CD4-positive, alpha-beta T cell treated with Interferon gamma for 1 hour (primary cell): ENCODE measurements around the gene TRAPPC8.
"Not testable (repeated sequence)": the region's sequence is repeated elsewhere in the genome, so short reads cannot be mapped to it uniquely, and the experiment has no call there.

Experiments
- DNase-seq: peaks from one replicate; pipeline ENCODE4 v3.0.0-alpha.2; 2020

The TRAPPC8 gene

DNA sequence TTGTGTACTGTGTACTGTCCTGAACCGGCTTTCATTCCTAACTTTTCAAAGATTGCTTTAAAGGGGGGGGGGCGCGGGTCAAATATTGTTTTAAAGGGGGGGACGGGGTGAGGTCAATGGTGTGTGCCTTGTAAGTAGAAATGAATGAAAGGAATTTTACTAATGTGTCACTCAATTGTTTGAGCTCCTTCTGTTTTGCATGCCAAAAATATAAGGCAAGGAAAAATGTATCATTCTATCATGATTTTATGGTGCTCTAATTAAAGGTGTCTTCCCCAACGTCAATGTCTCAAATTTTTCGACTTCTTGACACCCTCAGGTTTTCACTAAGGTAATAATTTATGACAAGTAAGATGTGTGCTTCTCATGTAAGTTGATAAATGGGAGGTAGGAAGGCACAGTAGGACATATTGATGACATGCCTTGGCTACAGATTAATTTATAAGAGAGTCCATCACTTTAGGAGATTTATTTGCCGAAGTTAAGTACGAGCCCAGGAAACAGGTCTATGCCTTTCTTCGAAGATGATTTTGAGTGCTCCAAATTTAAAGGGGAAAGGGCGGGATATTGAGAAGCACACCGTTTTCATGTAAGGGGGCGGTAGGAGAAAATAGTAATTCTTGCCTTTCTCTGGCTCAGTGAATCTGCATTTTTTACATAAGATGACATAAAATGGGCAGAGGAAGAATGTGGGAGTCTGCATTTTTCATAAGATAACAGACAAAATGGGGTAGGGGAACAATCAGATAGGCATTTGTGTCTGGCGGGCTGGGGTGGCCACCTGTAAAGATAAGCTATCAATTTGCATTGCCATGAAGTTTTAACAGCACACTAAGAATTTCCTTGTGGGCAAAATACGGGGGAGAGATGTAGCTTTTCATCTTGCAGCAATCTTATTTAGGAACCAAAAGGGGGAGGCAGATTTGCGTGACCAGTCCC is 1.2 kb upstream of the TRAPPC8 start:
- DNase-seq = no peak

DNA sequence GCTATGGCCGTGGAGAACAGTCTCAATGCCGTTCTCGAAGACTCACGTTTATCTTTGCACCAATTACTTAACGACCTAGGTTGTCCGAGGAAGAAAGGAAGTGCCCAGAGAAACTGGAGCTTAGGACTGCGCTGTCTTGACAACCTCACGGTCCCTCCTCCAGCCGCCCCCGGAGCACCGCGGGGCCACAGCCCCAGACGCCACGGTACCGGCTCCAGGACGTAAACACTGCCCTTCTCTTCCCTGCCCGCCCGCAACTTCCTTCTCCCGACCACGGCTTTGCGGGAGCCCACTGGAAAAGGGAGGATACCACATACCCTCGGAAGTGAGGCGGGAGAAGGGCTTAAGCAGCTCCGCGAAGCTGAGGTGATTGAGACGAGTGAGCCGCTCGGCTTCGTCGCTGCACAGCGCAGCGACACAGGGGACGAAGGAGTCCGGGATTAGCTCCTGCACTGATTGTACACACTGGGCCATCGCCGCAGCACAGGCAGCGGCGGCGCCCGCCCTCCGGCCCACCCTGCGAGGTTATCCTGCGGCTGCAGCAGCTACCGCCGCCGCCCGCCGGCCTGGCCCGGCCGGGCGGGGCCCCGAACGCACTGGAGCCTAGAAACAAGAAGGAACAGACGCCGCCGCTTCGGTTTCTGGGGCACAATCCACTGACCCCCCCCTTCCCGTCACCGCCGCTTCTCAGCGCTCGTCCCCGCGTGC is 483 bp downstream of the TRAPPC8 start:
- DNase-seq = no peak

DNA sequence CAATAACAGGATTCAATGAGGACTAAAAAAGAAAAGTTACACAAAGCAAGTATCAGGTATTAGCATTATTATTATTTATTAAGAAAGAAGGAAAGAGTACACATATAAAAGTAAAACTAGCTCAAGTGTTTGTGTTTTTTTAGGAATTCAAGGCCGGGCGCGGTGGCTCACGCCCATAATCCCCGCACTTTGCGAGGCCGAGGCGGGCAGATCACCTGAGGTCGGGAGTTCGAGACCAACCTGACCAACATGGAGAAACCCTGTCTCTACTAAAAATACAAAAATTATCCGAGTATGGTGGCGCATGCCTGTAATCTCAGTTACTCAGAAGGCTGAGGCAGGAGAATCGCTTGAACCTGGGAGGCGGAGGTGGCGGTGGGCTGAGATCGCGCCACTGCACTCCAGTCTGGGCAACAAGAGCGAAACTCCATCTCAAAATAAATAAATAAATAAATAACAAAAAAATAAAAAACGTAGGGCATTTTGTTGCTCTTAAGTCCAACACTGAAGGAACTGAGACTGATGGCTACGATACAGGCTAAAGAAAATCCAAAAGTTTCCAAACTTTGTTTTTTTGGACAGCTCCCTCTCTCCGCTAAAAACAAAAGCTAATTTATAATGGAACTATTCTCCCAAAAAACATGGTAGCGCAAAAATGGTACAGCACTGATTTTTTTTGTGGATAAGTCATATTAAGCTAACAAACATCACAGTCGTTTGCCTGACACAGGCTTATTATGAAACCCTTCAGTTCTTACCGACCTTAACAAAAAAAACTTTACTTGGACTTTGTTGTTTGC is 1.7 kb downstream of the TRAPPC8 start:
- DNase-seq = no peak

DNA sequence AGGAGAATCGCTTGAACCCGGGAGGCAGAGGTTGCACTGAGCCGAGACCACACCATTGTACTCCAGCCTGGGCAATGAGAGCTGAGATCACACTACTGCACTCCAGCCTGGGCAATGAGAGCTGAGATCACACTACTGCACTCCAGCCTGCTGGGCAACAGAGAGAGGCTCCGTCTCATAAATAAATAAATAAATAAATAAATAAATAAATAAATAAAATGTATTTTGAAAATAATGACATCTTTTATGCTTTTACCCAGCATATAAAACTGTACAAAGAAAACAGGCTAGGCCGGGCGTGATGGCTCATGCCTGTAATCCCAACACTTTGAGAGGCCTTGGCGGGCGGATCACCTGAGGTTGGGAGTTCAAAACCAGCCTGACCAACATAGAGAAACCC is 8.2 kb downstream of the TRAPPC8 start:
- not testable (repeated sequence) for DNase-seq

DNA sequence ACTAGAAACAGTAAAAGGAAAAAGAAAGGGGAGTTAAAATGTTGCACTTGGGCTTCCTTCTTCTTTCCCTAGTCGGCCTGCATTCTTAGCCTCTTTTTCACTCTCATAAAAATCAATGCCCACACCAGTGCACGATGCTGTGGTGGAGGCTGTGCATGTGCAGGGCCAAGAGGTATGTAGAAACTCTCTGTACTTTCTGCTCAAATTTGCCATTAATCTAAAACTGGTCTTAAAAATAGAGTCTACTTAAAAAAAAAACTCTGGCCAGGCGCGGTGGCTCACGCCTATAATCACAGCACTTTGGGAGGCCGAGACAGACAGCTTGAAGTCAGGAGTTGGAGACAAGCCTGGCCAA is 11.1 kb downstream of the TRAPPC8 start:
- no peak for DNase-seq

DNA sequence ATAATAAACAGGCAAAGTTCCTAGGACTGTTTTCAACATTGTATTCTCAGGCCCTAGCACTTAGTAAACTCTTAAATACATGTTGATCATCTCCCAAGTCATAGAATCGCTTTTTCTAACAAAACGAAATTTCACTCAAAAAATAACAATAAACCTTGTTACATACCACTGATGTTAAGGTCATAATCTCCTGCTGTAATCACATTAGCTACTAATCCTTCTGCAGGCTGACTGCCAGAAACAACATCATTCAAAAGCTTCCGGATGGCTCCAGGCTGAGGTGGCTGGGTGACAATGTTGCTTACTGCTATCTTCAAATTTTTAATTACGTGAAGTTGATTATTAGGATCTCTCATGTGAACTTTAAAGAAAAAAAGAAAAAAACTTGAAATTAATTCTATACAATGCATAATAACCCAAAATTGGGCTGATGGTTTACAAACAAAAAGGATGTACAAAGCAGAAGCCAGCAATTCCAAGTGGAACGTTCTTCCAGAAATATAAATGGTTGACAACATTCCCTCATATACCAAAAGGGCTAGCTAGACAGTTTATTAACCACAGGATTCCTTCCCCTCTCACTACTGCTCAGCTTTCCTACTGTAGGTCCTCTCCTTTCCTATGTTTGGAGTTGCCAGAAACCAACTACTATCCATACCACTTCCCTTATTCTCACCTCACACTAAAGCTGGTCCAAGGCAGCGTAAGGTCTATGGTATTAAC is 11.6 kb downstream of the TRAPPC8 start:
- no peak for DNase-seq

DNA sequence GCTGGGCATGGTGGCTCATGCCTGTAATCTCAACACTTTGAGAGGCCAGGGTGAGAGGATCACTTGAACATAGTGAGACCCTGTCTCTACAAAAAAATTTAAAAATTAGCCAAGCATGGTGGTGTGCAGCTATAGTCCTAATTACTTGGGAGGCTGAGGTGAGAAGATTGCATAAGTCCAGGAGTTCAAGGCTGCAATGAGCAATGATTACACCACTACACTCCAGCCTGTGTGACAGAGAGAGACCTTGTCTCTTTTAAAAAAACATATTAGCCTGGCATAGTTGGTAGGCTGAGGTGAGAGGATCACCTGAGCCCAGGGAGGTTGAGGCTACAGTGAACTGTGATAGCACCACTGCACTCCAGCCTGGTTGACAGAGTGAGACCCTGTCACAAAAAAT is 13.7 kb downstream of the TRAPPC8 start:
- no peak for DNase-seq

DNA sequence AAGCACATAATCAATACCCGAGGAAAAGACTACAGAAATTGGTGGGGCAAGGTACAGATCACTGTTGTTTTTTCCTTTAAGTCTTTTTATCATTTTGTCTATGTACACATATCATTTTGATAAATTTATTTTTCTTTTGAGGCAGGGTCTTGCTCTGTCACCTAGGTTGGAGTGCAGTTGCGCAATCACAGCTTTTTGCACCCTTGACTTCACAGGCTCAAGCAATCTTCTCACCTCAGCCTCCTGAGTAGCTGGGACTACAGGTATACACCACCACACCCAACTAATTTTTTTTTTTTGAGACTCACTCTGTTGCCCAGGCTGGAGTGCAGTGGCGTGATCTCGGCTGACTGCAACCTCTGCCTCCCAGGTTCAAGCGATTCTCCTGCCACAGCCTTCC is 15.9 kb downstream of the TRAPPC8 start:
- DNase-seq = not testable (repeated sequence)

DNA sequence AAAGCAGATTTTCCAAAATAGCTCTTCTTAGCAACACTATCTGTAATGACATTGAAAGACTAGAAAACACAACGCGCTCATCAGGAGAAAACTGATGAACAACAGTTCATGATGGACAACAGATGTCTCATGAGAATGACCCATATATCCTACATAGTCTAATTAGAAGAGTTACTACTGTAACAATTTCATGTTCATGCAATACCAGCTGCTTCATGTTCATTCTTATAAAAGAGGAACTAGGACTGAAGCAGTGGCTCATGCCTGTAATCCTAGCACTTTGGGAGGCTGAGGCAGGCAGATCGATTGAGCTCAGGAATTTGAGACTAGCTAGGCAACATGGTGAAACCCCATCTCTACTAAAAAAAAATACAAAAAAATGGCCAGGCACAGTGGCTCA is 22.7 kb downstream of the TRAPPC8 start:
- no peak for DNase-seq

DNA sequence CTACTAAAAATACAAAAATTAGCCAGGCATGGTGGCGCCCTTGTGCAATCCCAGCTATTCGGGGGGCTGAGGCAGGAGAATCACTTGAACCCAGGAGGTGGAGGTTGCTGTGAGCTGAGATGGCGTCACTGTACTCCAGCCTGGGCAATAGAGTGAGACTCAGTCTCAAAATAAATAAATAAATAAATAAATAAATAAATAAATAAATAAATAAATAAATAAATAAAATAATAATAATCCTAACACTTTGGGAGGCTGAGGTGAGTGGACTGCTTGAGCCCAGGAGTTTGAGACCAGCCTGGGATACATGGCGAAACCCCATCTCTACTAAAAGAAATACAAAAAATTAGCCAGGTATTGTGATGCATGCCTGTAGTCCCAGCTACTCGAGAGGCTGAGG is 23.6 kb downstream of the TRAPPC8 start:
- not testable (repeated sequence) for DNase-seq

DNA sequence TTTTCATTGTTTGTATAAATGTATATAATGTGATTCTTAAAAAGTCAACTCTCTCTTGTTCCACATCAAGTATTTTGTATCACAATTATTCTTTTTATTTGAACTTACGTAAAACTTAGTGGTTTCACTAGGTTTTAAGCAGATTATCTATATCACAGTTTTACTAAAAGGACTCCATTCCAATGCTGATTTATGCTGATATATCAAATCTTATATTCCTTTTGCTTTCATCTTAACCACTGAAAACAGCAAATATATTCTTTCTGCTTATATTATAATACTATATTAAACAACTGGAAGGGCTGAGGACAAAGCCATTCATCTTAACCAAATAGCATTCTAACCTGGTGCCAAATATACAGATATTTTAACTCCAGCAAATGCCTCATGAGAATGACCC is 24.2 kb downstream of the TRAPPC8 start:
- no peak for DNase-seq

DNA sequence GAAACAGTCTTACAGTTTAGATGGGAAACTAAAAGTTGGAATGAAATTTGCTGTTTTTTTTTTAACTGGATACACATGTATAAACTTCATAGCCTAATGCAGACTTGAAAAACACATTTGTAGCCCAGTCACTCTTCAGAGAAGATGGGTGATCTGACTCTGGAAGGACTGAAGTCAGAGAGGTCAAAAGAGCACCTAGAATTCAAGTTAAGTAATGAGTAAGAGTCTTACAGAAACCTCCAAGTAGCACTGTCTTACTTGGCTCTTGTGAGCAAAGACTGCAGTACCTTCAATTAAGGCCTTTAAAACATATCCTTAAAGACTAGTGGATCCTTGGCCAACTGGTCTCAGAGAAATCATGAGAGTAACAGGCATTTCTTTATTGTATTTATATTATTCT is 41.9 kb downstream of the TRAPPC8 start:
- DNase-seq = no peak

DNA sequence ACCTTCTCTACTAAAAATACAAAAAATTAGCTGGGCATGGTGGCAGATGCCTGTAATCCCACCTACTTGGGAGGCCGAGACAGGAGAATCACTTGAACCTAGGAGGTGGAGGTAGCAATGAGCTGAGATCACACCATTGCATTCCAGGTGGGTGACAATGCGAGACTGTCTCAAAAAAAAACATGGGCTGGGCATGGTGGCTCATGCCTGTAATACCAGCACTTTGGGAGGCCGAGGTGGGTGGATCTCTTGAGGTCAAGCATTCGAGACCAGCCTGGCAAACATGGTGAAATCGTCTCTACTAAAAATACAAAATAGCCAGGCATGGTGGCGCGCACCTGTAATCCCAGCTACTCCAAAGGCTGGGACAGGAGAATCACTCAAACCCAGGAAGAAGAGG is 43.2 kb downstream of the TRAPPC8 start:
- not testable (repeated sequence) for DNase-seq

DNA sequence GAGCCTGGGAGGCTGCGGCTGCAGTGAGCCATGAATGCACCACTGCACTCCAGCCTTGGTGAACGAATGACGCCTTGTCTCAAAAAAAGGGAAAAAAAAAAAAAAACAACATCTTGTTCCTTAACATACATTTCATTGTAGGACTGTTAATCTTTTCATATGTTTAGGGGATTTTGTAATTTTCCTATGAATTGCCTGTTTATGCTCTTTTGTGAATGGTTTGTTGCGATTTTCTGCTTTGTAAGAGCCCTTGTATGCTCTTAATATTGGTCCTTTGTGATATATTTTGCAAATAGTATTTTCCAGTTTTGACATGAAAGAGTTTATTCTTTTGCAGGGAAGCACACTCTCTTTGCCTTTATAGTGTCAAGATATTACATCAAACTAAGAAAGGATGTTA is 50.0 kb downstream of the TRAPPC8 start:
- DNase-seq = no peak

DNA sequence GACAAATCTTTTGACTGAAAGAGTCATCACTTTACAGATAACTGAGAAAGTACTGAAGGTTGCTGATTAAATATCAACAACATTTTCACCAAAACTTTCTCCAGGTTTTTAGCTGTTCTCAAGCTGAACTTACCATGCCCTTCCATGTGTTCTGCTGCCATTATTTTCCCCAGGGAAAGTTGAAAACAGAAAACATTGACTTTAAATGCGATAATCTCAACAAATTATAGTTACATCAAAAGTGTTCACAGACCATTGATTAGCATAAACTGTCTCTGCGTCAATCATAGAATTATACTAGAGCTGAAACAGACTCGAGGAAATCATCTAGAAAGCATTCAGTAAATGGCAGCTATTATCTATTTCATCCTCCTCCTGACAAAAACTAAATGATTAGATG is 51.4 kb downstream of the TRAPPC8 start:
- no peak for DNase-seq

DNA sequence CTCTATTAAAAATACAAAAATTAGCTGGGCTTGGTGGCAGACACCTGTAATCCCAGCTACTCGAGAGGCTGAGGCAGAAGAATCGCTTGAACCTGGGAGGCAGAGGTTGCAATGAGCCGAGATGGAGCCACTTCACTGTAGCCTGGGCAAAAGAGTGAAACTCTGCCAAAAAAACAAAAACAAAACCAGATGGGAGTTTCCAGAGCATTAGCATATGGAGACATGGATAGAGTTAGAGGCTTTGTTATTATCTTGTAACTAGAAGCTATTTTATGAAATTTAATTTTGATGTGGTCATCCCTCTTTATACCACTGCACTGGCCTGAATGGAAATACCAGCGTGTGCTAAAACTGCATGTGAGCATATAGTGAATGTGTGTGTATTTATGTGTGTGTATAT is 58.9 kb downstream of the TRAPPC8 start:
- no peak for DNase-seq

DNA sequence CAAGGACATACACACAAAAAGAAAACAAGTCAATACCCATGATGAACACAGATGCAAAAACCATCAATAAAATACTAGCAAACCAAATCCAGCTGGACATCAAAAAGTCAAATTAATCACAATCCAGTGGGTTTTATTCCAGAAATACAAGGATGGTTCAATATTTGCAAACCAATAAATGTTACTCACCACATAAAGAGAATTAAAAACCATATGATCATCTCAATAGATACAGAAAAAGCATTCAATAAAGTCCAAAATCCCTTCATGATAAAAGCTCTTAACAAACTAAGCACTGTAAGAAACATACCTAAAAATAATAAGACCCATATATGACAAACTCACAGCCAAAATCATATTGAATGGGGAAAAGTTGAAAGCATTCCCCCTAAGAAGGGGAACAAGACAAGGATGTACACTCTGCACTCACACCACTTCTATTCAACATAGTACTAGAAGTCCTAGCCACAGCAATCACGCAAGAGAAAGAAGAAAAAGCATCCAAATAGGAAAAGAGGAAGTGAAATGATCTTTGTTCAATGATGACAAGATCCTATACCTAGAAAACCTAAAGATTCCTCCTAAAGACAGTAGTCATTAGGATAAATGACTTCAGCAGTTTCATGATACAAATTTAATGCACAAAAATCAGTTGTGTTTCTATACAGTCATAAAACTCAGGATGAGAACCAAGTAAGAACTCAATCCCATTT is 62.6 kb downstream of the TRAPPC8 start:
- DNase-seq = no peak

DNA sequence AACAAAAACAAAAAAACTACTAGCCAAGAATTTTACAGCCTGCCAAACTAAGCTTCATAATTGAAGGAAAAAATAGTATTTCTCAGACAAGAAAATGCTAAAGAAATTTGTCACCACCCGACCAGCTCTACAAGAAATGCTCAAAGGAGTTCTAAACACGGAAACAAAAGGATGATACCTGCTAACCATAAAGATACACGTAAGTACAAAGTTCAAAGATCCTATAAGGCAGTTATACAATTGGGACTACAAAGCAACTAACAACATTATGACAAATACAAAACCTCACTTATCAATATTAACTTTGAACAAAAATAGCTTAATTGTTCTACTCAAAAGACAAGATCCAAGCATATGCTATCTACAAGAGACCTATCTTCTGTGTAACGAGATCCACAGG is 64.6 kb downstream of the TRAPPC8 start:
- DNase-seq = no peak

DNA sequence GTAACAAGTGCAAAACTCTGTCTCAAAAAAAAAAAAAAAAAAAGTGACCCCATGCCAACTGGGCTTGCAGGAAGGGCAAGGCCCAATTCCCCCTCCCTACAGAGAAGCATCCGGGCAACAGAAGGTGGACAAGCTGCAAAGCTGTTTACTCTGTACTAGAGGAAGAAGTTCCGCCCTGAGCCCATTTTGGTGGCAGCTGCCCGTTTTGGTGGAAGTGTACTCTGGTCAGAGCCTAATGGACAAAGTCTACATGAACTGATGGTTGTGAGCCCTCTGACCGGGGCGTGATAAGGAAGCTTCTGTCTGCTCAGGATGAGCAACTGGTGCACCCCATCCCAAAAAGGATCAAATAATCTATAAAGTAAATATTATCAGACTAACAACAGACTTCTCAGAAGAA is 65.0 kb downstream of the TRAPPC8 start:
- DNase-seq = no peak

DNA sequence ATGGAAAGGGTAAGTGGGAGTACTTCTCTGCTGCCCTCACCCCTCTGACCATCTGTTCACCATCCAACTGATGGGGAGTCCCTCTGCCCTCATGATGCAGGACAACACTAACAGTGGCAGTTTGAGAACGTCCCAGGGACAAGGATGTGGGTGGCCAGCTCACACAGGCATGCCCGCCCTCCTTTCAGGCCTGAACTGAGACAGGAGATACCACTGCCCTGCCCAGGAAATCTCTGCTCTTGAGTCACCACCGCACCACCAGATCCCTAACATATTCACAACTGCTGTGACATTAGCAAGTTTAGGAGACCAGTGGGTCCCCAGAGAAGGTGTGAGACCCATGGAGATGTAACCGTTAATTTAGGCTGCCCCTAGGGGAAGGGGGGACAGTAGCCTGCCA is 66.2 kb downstream of the TRAPPC8 start:
- no peak for DNase-seq

DNA sequence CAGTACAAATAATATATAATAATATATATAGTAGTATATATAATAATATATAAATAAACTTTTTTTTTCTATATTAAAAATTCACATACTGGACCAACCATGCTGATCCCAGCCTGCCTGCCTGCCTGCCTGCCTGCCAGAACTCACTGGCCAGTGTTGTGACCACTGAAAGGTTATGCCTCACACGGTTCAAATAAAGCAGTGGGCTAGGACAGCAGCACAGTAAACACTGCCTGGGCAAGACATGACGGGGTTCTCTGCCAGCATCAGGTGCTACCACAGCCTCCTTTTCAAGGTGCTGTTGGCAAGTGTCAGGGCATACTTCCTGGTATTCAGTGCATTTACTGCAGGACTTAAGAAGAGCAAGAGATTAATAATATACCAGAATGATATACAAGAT is 67.6 kb downstream of the TRAPPC8 start:
- DNase-seq = no peak

DNA sequence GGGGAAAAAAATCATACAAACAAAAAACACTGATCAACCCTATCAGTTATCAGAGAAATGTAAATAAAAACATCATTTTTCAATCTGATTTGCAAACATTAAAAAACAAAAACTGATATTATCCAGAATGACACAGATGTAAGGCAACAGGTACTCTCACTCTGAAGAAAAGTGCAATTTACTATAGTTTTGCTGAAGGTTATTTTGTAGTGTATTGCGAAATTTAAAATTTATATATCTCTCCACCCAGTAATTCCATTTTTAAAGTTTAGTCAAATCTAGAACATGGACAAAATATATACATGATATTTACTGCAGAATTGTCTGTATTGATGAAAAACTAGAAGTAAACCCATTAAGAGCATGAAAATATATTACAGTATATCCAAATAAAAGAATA is 79.8 kb downstream of the TRAPPC8 start:
- no peak for DNase-seq
